ENCODE data around the gene AGMO. TPM values are rescaled to one million over a fixed set of nuclear protein-coding genes. Genes with fewer than 3 reads are reported as not detected.

The AGMO gene
- total RNA-seq, 2 donors from 2014 or later, result not detected

DNA sequence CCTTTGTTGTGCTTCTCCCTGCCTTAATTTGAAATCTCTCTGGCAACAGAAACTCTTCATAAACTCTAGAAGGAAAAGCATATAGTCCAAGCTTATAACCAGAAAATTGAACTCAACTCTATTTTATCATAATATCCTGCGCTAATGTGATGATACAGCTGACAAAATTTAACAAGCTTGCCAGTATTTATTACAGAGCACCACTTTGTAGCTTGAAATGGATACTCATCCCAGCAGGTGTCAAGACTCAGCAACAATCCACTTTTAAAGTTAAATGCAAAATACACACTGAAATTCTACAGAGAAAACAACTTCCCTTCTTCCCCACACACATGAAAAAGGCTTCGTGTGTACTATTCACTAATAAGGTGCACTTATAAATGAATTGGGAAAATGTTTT, 228.9 kb downstream of the AGMO start:
- Mint-ChIP-seq H3K4me3 (no peak overlapping the region), H3K9me3 (peaks cover 1 to 2% of the 10 kb centered on the region in 2 donors), H3K27ac (no peak overlapping the region), H3K36me3 (ENCODE audit: insufficient read depth in 2 of 2) (no peaks in the 10 kb centered on the region), H3K27me3 (ENCODE audit: low read depth) (no peaks in the 10 kb centered on the region), H3K4me1 (ENCODE audit: low read depth) (no peaks in the 10 kb centered on the region)
- DNase-seq, result no peak
- no peak for ATAC-seq (replicated peaks in 1 of 2)

DNA sequence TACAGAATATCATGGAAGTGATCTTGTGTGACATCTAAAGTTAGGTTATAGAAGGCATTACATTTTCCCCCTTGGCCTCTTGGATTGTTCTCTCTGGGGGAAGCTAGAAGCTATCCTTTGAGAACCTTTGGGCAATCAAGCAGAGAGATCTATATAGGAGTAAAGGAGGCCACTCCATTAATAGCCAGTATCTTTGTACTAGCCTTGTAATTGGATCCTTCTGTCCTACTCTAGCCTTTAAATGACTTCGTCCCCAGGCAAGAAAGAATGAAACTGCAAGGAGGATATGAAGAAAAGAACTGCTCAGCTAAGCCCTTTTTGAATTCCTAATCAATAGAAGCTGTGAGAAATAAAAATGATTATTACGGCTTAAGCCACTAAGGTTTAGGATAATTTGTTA, 230.9 kb downstream of the AGMO start:
- Mint-ChIP-seq H3K9me3 (no peaks in the 10 kb centered on the region), H3K4me1 (ENCODE audit: low read depth) (no peaks in the 10 kb centered on the region), H3K27ac (peak overlapping the region; percentile 23), H3K36me3 (ENCODE audit: insufficient read depth in 2 of 2) (no peaks in the 10 kb centered on the region), H3K27me3 (ENCODE audit: low read depth) (no peaks in the 10 kb centered on the region), H3K4me3 (no peak overlapping the region)
- no peak for DNase-seq
- ATAC-seq (replicated peaks in 1 of 2), result no peak

DNA sequence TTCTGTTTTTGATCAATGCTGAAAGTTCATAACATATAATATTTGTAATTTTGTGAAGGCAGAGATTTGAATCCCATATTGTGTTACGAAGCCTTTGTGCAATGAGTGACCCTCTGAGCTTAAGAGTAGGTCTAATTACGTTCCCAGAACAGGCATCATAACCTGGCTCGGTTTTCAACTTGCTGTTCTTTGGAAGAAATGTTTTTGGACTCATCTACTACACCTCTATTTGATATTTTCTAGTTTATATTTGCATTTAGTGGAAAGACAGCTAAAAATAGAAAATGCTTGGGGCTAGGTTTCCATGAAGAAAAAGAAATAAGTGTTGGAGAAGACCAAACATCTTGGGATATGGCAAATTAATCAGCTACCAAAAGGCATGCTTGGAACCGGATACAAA, 234.8 kb downstream of the AGMO start:
- no peak overlapping the region for H3K4me3 Mint-ChIP-seq
- H3K27me3 Mint-ChIP-seq (ENCODE audit: low read depth), result no peaks in the 10 kb centered on the region
- H3K9me3 Mint-ChIP-seq, result no peaks in the 10 kb centered on the region
- H3K27ac Mint-ChIP-seq, result no peak overlapping the region
- DNase-seq (no peak), ATAC-seq (replicated peaks in 1 of 2) (no peak)
- no peaks in the 10 kb centered on the region for H3K36me3 Mint-ChIP-seq (ENCODE audit: insufficient read depth in 2 of 2)
- H3K4me1 Mint-ChIP-seq (ENCODE audit: low read depth), result no peaks in the 10 kb centered on the region

DNA sequence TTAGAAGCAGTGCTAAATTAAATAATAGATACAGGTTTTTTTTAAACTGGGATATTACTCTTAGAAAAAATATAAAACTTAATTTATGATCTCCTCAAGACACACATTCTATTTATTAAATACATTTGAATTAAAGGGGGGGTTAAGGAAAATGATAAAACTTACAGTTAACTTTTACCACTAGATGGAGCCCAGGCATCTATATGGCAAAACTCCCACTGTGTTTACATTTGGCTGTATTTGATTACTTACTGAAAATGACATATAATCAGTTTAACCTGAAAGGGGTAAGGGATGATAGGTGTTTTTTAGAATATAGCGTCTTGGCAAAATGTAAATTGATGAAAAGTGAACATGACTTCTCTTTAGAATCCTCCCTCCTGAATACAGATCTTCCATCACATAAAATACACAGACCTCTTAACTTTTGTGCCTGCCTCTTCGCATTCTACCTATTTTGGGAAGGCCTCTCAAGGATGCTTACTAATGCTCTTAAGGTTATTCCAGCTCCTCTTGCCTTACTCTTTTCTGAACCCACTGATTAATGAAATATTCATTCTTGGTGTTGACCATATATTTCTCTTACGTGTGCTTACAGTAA, 235.7 kb downstream of the AGMO start:
- H3K9me3 Mint-ChIP-seq, result no peaks in the 10 kb centered on the region
- no peaks in the 10 kb centered on the region for H3K27me3 Mint-ChIP-seq (ENCODE audit: low read depth)
- H3K4me3 Mint-ChIP-seq, result no peak overlapping the region
- H3K36me3 Mint-ChIP-seq (ENCODE audit: insufficient read depth in 2 of 2), result no peaks in the 10 kb centered on the region
- no peak overlapping the region for H3K27ac Mint-ChIP-seq
- DNase-seq (no peak), ATAC-seq (replicated peaks in 1 of 2) (no peak)
- H3K4me1 Mint-ChIP-seq (ENCODE audit: low read depth), result no peaks in the 10 kb centered on the region

DNA sequence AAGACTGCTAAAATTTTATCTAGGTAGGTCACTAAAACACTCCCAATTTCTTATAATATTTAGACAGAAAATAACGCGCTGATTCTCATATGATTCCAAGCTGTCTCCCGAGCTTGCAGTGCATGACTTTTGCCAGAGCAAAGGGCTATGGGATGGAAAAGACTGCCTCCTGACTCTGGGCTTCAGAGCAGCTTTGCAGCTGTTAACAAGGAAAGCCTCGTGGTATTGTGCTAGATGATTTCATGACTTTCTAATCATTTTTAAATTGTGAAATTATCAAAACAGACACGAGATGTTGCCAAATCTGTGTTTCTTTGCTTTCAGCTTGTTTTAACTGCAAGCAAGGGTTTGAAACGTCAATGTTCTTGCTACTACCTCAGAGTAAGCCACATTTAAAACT, 238.3 kb downstream of the AGMO start:
- Mint-ChIP-seq H3K4me3 (no peak overlapping the region), H3K9me3 (no peaks in the 10 kb centered on the region), H3K27me3 (ENCODE audit: low read depth) (no peaks in the 10 kb centered on the region), H3K36me3 (ENCODE audit: insufficient read depth in 2 of 2) (no peaks in the 10 kb centered on the region), H3K4me1 (ENCODE audit: low read depth) (no peaks in the 10 kb centered on the region), H3K27ac (no peak overlapping the region)
- DNase-seq, result no peak
- ATAC-seq (replicated peaks in 1 of 2), result no peak

DNA sequence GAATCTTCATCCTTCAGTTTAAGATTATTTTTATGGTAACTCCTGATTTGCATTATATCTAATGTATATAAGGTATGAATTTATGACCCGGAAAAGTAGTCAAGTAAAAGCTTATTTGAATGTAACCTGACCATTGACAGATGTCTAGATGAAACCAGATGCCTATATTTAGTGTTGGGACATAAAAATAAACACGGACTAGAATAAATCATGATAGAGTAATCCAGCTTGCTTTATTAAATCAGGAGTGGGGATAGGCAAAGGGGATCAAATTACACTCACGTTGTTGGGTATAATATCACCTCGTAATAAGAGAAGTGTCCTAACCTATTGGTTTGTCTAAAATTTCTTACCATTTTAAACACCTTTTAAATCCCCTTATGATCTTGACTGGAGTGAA, 244.6 kb downstream of the AGMO start:
- H3K27me3 Mint-ChIP-seq (ENCODE audit: low read depth), result no peaks in the 10 kb centered on the region
- no peak overlapping the region for H3K27ac Mint-ChIP-seq
- ATAC-seq (replicated peaks in 1 of 2), result no peak

DNA sequence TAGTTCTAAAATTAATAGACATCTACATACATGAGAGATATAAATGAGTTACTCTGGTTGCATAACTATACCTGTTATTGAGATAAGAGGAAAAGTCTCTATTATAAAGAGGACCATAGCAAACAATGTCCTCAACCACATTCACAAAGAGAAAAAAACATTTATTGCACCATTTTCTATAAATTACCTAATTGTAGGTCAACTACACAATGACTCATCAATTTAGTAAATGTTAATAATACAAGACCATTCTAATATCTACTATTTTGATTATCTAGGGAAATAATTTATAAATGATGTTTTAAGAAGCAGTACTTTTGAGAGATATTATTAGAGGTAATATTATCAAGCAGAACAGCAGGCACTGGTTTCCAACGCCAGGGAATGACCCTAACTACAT, 246.1 kb downstream of the AGMO start:
- peaks cover 2 to 5% of the 10 kb centered on the region in 2 donors for H3K9me3 Mint-ChIP-seq
- DNase-seq (no peak), ATAC-seq (replicated peaks in 1 of 2) (no peak)
- H3K36me3 Mint-ChIP-seq (ENCODE audit: insufficient read depth in 2 of 2), result peaks cover 0 to 2% of the 10 kb centered on the region in 2 donors
- no peak overlapping the region for H3K27ac Mint-ChIP-seq
- H3K4me3 Mint-ChIP-seq, result no peak overlapping the region
- H3K4me1 Mint-ChIP-seq (ENCODE audit: low read depth), result no peaks in the 10 kb centered on the region
- no peaks in the 10 kb centered on the region for H3K27me3 Mint-ChIP-seq (ENCODE audit: low read depth)

More for the DNA sequence above, 244.6 kb downstream of the AGMO start:
- no peaks in the 10 kb centered on the region for H3K36me3 Mint-ChIP-seq (ENCODE audit: insufficient read depth in 2 of 2)
- H3K9me3 Mint-ChIP-seq, result peaks cover 2% of the 10 kb centered on the region in 2 donors
- no peak for DNase-seq
- no peak overlapping the region for H3K4me3 Mint-ChIP-seq
- no peaks in the 10 kb centered on the region for H3K4me1 Mint-ChIP-seq (ENCODE audit: low read depth)

DNA sequence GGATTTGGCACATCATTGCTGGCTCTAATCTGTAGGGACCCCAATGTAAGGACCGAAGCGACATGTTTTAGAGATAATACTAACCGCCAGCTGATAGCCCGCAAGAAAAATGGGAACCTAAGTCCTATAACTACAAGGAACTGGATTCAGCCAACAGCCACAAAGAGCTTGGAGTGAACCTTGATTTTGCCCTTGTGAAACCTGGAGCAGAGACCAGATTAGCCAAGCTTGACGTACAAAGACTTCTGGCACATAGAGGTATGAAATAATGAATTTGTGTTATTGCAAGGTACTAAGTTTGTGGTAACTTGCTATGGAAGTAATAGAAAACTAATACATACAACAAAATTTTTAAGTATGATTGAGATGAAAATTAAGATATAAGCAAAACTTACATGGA, 246.9 kb downstream of the AGMO start:
- DNase-seq, result no peak
- Mint-ChIP-seq H3K4me1 (ENCODE audit: low read depth) (no peaks in the 10 kb centered on the region), H3K27ac (no peak overlapping the region), H3K4me3 (no peak overlapping the region), H3K9me3 (peaks cover 2 to 6% of the 10 kb centered on the region in 2 donors), H3K36me3 (ENCODE audit: insufficient read depth in 2 of 2) (peaks cover 0 to 2% of the 10 kb centered on the region in 2 donors), H3K27me3 (ENCODE audit: low read depth) (no peaks in the 10 kb centered on the region)
- ATAC-seq (replicated peaks in 1 of 2), result no peak

DNA sequence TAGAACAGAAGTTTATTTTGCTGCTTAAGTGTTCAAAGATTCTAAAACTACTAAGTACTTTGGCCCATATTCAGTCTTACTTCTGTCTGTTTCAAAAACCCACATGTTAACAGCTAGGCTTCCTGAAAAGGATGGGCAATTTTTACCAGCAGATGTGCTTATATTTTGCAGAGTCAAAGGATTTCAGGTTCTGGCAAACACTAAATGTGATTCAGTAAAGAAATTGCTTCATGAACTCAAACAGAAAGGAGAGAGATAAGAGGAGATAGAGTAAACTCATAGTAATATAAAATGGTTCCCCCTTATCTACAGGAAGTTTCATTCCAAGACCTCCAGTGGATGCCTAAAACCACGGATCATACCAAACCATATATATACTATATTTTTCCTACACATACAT, 248.5 kb downstream of the AGMO start:
- Mint-ChIP-seq H3K27ac (no peak overlapping the region), H3K4me3 (no peak overlapping the region), H3K36me3 (ENCODE audit: insufficient read depth in 2 of 2) (peaks cover 0 to 2% of the 10 kb centered on the region in 2 donors), H3K9me3 (peaks cover 2 to 6% of the 10 kb centered on the region in 2 donors), H3K27me3 (ENCODE audit: low read depth) (no peaks in the 10 kb centered on the region), H3K4me1 (ENCODE audit: low read depth) (no peaks in the 10 kb centered on the region)
- DNase-seq (no peak), ATAC-seq (replicated peaks in 1 of 2) (no peak)

DNA sequence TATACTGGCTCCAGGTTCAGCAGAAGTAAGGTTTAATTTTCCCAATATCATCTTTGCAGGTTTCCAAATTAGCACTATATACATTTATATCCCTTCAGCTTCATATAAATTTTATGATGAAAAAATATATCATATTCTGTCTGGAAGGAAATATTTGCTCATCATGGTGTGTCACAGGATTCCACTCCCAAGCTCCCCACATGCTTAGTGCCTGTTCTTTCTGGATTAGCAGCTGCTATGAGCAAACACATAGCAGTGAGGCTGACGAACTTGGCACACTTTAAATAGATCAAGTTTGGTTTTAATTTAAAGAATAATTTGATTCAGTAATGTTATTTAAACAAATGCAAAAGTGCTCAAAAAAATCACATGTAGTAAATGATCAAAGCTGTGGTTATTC, 251.9 kb downstream of the AGMO start:
- Mint-ChIP-seq H3K27ac (no peak overlapping the region), H3K4me1 (ENCODE audit: low read depth) (no peaks in the 10 kb centered on the region), H3K36me3 (ENCODE audit: insufficient read depth in 2 of 2) (peaks cover 0 to 2% of the 10 kb centered on the region in 2 donors), H3K4me3 (no peak overlapping the region), H3K9me3 (peaks cover 4 to 6% of the 10 kb centered on the region in 2 donors), H3K27me3 (ENCODE audit: low read depth) (no peaks in the 10 kb centered on the region)
- no peak for DNase-seq
- no peak for ATAC-seq (replicated peaks in 1 of 2)

DNA sequence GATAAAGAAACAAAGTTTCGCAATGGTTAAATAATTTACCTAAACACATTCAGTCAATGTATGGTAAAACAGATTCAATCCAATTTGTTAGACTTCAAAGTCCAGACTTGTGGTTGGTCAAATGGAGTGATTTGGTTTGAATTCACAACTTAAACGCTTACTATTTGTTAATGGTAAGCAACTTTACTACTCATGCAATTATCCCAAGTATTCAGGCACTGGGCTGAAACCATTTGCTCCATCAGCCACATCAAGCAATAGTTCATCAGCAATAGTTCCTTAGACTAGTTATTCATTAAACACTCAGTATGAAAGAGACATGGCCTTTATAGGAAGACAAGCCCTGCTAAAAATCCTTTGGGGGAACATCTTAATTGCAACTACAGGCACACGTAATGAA, 253.0 kb downstream of the AGMO start:
- Mint-ChIP-seq H3K27me3 (ENCODE audit: low read depth) (no peaks in the 10 kb centered on the region), H3K4me3 (no peak overlapping the region), H3K9me3 (peaks cover 2 to 4% of the 10 kb centered on the region in 2 donors), H3K36me3 (ENCODE audit: insufficient read depth in 2 of 2) (peaks cover 0 to 2% of the 10 kb centered on the region in 2 donors), H3K4me1 (ENCODE audit: low read depth) (no peaks in the 10 kb centered on the region), H3K27ac (no peak overlapping the region)
- ATAC-seq (replicated peaks in 1 of 2) (no peak), DNase-seq (no peak)

DNA sequence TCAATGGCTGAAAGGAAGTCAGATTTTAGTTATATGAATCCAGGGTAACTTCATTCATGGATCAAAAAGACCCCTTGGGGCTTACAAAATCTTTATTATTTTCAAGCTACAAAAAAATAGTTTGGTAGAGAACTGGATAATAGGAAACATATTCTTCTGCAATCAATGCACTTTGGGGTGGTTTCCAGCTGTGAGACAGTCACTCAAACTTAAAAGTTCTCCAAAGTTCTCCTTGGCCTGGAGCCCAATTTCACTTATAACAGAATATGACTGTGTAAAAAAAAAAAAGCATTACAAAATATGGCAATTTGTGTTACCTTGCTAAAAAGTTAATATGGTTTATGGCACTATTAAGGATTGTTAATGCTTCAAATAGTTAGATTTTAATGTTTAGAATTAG, 255.5 kb downstream of the AGMO start:
- Mint-ChIP-seq H3K36me3 (ENCODE audit: insufficient read depth in 2 of 2) (peaks cover 0 to 2% of the 10 kb centered on the region in 2 donors), H3K9me3 (peaks cover 2% of the 10 kb centered on the region in 2 donors), H3K27me3 (ENCODE audit: low read depth) (no peaks in the 10 kb centered on the region), H3K4me3 (no peak overlapping the region), H3K27ac (no peak overlapping the region), H3K4me1 (ENCODE audit: low read depth) (no peaks in the 10 kb centered on the region)
- ATAC-seq (replicated peaks in 1 of 2), result no peak
- no peak for DNase-seq

DNA sequence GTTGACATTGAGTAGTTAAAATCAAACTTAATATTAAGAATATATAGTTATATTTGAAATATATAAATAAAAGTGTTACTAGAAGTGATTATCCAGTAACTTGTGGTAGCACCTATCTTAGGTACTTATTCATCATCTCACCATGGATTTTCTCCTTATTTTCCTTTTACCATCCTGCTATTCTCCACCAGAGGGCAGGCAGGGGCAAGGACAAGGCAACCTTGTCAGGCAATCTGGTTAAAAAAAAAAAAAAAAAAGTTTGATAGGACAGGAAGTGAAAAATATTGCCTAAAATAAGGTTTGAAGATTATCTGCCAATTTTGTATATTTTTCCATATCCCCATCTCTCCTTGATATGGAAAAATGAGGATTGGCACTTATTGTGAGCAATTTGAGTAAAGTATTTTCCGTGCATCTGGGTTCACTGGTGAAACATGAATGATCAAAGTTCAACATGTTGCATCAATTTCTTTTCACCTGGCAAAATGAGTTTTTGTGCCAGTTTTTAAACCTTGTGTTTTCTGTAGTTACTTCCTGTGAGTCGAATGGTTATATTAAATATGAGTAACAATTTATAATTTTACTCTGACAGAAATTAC, 256.7 kb downstream of the AGMO start:
- no peaks in the 10 kb centered on the region for H3K4me1 Mint-ChIP-seq (ENCODE audit: low read depth)
- peak; percentile 8 to 16 for DNase-seq
- H3K27me3 Mint-ChIP-seq (ENCODE audit: low read depth), result no peaks in the 10 kb centered on the region
- ATAC-seq (replicated peaks in 1 of 2), result no peak
- H3K9me3 Mint-ChIP-seq, result peaks cover 1 to 2% of the 10 kb centered on the region in 2 donors
- H3K27ac Mint-ChIP-seq, result no peak overlapping the region
- H3K4me3 Mint-ChIP-seq, result no peak overlapping the region
- no peaks in the 10 kb centered on the region for H3K36me3 Mint-ChIP-seq (ENCODE audit: insufficient read depth in 2 of 2)

DNA sequence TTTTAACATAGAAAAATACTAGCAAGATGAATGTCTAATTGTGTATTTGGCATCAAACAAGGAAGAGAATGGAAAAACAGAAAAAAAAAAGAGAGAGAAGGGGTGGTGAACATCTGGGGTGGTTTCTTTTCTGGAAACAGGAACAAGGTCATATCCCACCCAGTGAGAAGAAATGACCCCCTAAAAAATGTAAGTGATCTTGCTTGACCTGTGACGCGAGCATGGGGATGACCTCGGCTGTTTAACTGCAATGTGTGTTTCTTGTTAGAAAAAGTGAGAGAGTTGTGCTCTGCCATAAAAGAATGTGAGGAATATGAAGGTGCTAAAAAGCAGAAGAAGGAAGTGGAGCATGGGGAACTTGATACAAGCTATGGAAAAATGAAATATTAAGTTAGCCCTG, 258.5 kb downstream of the AGMO start:
- Mint-ChIP-seq H3K36me3 (ENCODE audit: insufficient read depth in 2 of 2) (no peaks in the 10 kb centered on the region), H3K4me3 (no peak overlapping the region), H3K27me3 (ENCODE audit: low read depth) (no peaks in the 10 kb centered on the region), H3K9me3 (peaks cover 2 to 5% of the 10 kb centered on the region in 2 donors), H3K4me1 (ENCODE audit: low read depth) (no peaks in the 10 kb centered on the region), H3K27ac (no peak overlapping the region)
- DNase-seq, result no peak
- ATAC-seq (replicated peaks in 1 of 2), result no peak

Measured in activated T-cell treated with anti-CD3 and anti-CD28 coated beads, Interleukin-2, amount 50 U/mL, for 72 hours (primary cell).